ENCODE results near the gene INTS14. TPM values are rescaled to one million over a fixed set of nuclear protein-coding genes. Genes with fewer than 3 reads are reported as not detected.

INTS14 gene
- total RNA-seq, 1 experiment from 2014 or later: 44.7 TPM

GRCh38 chr15:65655026-65655425 is 44.1 kb upstream of the INTS14 start:
- H3K14ac ChIP-seq (ENCODE audit: insufficient read depth, low read length): no peak overlapping the region
- no peak overlapping the region for H2BK20ac ChIP-seq (ENCODE audit: low read depth, low read length, poor library complexity, severe bottlenecking)
- H4K5ac ChIP-seq (ENCODE audit: insufficient read length, low read depth, low read length): no peak overlapping the region
- H3K23me2 ChIP-seq (ENCODE audit: insufficient read length, low read depth, low read length, poor library complexity, severe bottlenecking): no peaks in the 10 kb centered on the region
- Mint-ChIP-seq H3K27me3 (ENCODE audit: low read depth) (no peaks in the 10 kb centered on the region), H3K36me3 (ENCODE audit: insufficient read depth in 1 of 3, low read depth in 3 of 3) (no peaks in the 10 kb centered on the region), H3K4me1 (peaks cover 6% of the 10 kb centered on the region in 2 experiments), H3K4me3 (no peak overlapping the region), H3K27ac (no peak overlapping the region), H3K9me3 (no peaks in the 10 kb centered on the region)
- H3K4me2 ChIP-seq (ENCODE audit: insufficient read depth, insufficient read length, low read length): no peak overlapping the region
- H3K9ac ChIP-seq (ENCODE audit: extremely low read depth, insufficient read length, low read length): no peak overlapping the region
- no peak overlapping the region for H3K18ac ChIP-seq (ENCODE audit: insufficient read length, low read depth, low read length)
- no peak overlapping the region for H2BK120ac ChIP-seq (ENCODE audit: low read depth, low read length, poor library complexity, severe bottlenecking)
- H3K79me2 ChIP-seq (ENCODE audit: insufficient read depth, low read length): no peaks in the 10 kb centered on the region
- H4K8ac ChIP-seq (replicated peaks; ENCODE audit: insufficient read length, low read depth, low read length): no peak overlapping the region
- no peak for TF ChIP-seq CTCF (conservative IDR thresholded peaks at IDR 0.05)
- no peaks in the 10 kb centered on the region for H3K9me3 ChIP-seq (ENCODE audit: control insufficient read depth, low read depth, low read length)
- no peaks in the 10 kb centered on the region for H3K79me1 ChIP-seq (ENCODE audit: insufficient read depth, low read depth, low read length, poor library complexity, severe bottlenecking)
- no peak overlapping the region for H3K4ac ChIP-seq (ENCODE audit: low read depth, low read length)
- no peaks in the 10 kb centered on the region for H3K27me3 ChIP-seq (ENCODE audit: insufficient read depth, low read length)
- H3K27ac ChIP-seq (ENCODE audit: insufficient read length, low read depth, low read length): no peak overlapping the region
- H2BK15ac ChIP-seq (ENCODE audit: low read depth, low read length): no peak overlapping the region
- no peak overlapping the region for H3K23ac ChIP-seq (ENCODE audit: insufficient read length, low read depth, low read length)
- no peak overlapping the region for H2BK5ac ChIP-seq (ENCODE audit: insufficient read length, low read length)
- H4K91ac ChIP-seq (ENCODE audit: insufficient read length, low read depth, low read length): no peak overlapping the region
- DNase-seq: no peak
- no CpG with 5 or more reads among the region's 1 CpG for WGBS (ENCODE audit: extremely low coverage, insufficient read length, low lambda C conversion rate)
- no peak overlapping the region for H2AK5ac ChIP-seq (ENCODE audit: insufficient read length, low read length)
- no peak overlapping the region for H3T11ph ChIP-seq (ENCODE audit: low read length)
- no peak overlapping the region for H2BK12ac ChIP-seq (ENCODE audit: insufficient read length, low read depth, low read length)
- H4K20me1 ChIP-seq (ENCODE audit: control insufficient read depth, insufficient read depth, insufficient read length): no peaks in the 10 kb centered on the region
- no peak overlapping the region for H3K56ac ChIP-seq (ENCODE audit: insufficient read length, low read depth, low read length)
- no peak overlapping the region for H2AFZ ChIP-seq (ENCODE audit: low read length)
- no peaks in the 10 kb centered on the region for H3K4me1 ChIP-seq (ENCODE audit: insufficient read depth, low read length)
